ENCODE measurements around the gene GPX7. TPM values are rescaled to one million over a fixed set of nuclear protein-coding genes. Genes with fewer than 3 reads are reported as not detected.

GPX7 gene
- total RNA-seq, 1 experiment from 2014 or later, result not detected

DNA sequence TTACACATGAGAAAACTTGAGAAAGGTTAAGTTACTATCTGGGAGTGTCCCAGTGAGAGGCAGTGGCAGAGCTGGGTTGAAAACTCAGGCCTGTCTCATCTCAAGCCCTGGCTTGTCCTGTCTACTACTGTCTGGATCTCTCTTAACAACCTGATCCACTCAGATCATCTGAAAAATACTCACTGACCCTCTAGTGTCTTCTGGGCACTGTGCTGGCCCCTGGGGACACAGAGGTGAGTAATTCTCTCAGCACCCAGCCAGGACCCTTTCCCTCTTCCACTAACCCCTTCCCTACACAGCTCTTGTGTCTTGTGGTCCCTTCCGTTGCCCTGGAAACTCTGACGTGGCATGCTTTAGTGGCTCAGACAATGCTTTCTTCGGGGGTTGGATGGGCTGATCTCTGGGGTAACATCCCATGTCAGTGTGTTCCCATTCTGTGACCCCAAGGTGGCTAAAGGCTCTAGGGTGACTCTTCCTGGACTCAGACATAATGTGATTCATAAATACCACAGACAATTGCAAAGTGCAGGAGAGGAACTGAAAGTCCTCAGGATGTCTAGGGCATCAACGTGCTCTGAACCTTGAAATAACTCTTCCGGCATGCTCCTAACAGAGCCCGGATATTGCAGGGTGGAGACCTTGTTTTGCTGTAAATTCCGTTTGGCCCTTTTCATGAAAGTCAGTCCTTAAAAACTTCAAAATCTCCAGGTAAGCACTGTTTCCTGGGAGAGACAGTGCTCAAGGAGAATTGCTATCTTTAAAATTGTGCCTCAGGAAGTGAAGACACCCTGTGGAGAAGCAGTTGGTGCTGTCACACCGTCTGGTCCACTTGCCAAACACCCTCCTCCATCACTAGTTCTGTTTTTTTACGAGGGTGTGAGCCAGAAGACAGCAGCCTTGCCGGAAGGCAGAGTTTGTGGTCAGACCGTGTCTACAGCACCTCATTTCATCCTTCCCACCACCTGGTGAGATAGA is 34.8 kb downstream of the GPX7 start:
- H3K4me1 Mint-ChIP-seq (ENCODE audit: insufficient read depth, unreplicated experiment), result peaks cover 15% of the 10 kb centered on the region
- H3K27ac Mint-ChIP-seq (ENCODE audit: low read depth, unreplicated experiment), result peak overlapping the region; percentile 83
- ChIA-PET POLR2A (interaction anchor here (1.0 to 3.1 kb wide), 4 partner anchors 22 to 80 kb away, joined by 3 to 19 read pairs (median 4); no protein-coding TSS in a partner anchor), CTCF (no interaction called here)
- H3K4me3 Mint-ChIP-seq (ENCODE audit: unreplicated experiment), result no peak overlapping the region
- no peaks in the 10 kb centered on the region for H3K9me3 Mint-ChIP-seq (ENCODE audit: unreplicated experiment)
- H3K36me3 Mint-ChIP-seq (ENCODE audit: insufficient read depth, unreplicated experiment), result no peaks in the 10 kb centered on the region
- TF ChIP-seq CTCF (IDR thresholded peaks at IDR 0.05; ENCODE audit: unreplicated experiment), result no peak
- DNase-seq (ENCODE audit: unreplicated experiment), result peak; percentile 27
- BruUV-seq (replicated peaks), result no TSS peak
- no peaks in the 10 kb centered on the region for H3K27me3 Mint-ChIP-seq (ENCODE audit: insufficient read depth, unreplicated experiment)
- intact Hi-C loops (cut with micrococcal nuclease), result no loop called here

- H3K9me3 Mint-ChIP-seq (ENCODE audit: unreplicated experiment), result no peaks in the 10 kb centered on the region
- POLR2A ChIA-PET, result interaction anchor here (3.1 kb wide), 1 partner anchor 21 kb away, joined by 19 read pairs; no protein-coding TSS in a partner anchor
Observed at GRCh38 chr1:52637946-52638345, 35.8 kb downstream of the GPX7 start.

DNA sequence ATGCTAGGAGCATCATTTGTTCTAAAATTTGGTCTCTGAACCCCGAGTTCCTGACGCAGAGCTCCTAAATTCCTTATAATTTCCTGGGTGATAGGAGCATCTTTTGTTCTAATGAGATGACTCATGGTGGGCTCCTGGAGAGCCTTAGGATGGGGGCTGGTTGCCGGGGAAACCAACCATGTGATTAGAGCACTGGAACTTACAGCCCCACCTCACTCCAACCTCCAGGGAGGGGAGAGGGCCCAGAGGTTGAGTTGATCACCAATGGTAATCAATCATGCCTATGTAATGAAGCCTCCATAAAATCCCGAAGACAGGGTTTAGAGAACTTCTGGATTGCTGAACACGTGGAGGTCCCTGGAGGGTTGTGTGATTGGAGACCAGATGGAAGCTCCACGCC is 38.5 kb downstream of the GPX7 start:
- no peaks in the 10 kb centered on the region for H3K27me3 Mint-ChIP-seq (ENCODE audit: insufficient read depth, unreplicated experiment)
- CTCF ChIA-PET, result interaction anchor here (0.7 to 1.8 kb wide), 2 partner anchors 19 to 513 kb away, joined by 4 to 9 read pairs; no protein-coding TSS in a partner anchor

More at GRCh38 chr1:52637946-52638345, 35.8 kb downstream of the GPX7 start:
- peaks cover 15% of the 10 kb centered on the region for H3K4me1 Mint-ChIP-seq (ENCODE audit: insufficient read depth, unreplicated experiment)
- TF ChIP-seq CTCF (IDR thresholded peaks at IDR 0.05; ENCODE audit: unreplicated experiment), result no peak
- H3K27me3 Mint-ChIP-seq (ENCODE audit: insufficient read depth, unreplicated experiment), result no peaks in the 10 kb centered on the region
- CTCF ChIA-PET, result no interaction called here
- DNase-seq (ENCODE audit: unreplicated experiment), result no peak
- peak overlapping the region; percentile 83 for H3K27ac Mint-ChIP-seq (ENCODE audit: low read depth, unreplicated experiment)
- H3K36me3 Mint-ChIP-seq (ENCODE audit: insufficient read depth, unreplicated experiment), result no peaks in the 10 kb centered on the region
- no peak overlapping the region for H3K4me3 Mint-ChIP-seq (ENCODE audit: unreplicated experiment)
- intact Hi-C loops (cut with micrococcal nuclease), result no loop called here
- no TSS peak for BruUV-seq (replicated peaks)

More for the DNA sequence above, 38.5 kb downstream of the GPX7 start:
- no peak overlapping the region for H3K27ac Mint-ChIP-seq (ENCODE audit: low read depth, unreplicated experiment)
- H3K4me1 Mint-ChIP-seq (ENCODE audit: insufficient read depth, unreplicated experiment), result peaks cover 15% of the 10 kb centered on the region
- POLR2A ChIA-PET, result interaction anchor here (1.4 kb wide), 1 partner anchor 92 kb away, joined by 3 read pairs; no protein-coding TSS in a partner anchor
- H3K4me3 Mint-ChIP-seq (ENCODE audit: unreplicated experiment), result no peak overlapping the region
- no peak for DNase-seq (ENCODE audit: unreplicated experiment)
- intact Hi-C loops (cut with micrococcal nuclease), result no loop called here
- TF ChIP-seq CTCF (IDR thresholded peaks at IDR 0.05; ENCODE audit: unreplicated experiment), result no peak
- no peaks in the 10 kb centered on the region for H3K9me3 Mint-ChIP-seq (ENCODE audit: unreplicated experiment)
- no TSS peak for BruUV-seq (replicated peaks)
- no peaks in the 10 kb centered on the region for H3K36me3 Mint-ChIP-seq (ENCODE audit: insufficient read depth, unreplicated experiment)

All from MCF 10A (cell line).